Ovary (tissue), 9 donors: ENCODE measurements around the gene FGG. TPM values are rescaled to one million over a fixed set of nuclear protein-coding genes. Genes with fewer than 3 reads are reported as not detected.

Experiments
- DNase-seq, 5 donors: peaks; one replicate each; pipeline ENCODE4 v3.0.0-alpha.2; 2019 to 2020
- H3K27ac ChIP-seq, 2 donors: fragments of 200-600 bp; one replicate each; pipeline versions ENCODE4 v1.5.1 to v1.8.0; 2019 to 2022
- H3K27me3 ChIP-seq: fragments of 200-600 bp; one replicate; pipeline ENCODE4 v1.8.0; 2022
- H3K36me3 ChIP-seq: fragments of 200-600 bp; sonication (generic); one replicate; pipeline ENCODE4 v1.5.1; 2019
- H3K4me1 ChIP-seq: one replicate; pipeline ENCODE4 v1.8.1; 2013; ENCODE audit warnings: mild to moderate bottlenecking, moderate library complexity; ENCODE audit not compliant: insufficient read depth
- H3K4me3 ChIP-seq: fragments of 200-600 bp; sonication (generic); one replicate; pipeline ENCODE4 v1.5.1; 2017
- H3K9me3 ChIP-seq, 2 donors: fragments of 200-600 bp in 1 of 2; sonication (generic) in 1 of 2; one replicate each; pipeline versions ENCODE4 v1.5.1 to v1.8.1; 2013 to 2019; ENCODE audit warnings: mild to moderate bottlenecking in 1 of 2, moderate library complexity in 1 of 2
- CTCF ChIP-seq, 3 donors: fragments of 450-650 bp in 2 of 3; fragments of 200-600 bp in 1 of 3; IDR thresholded peaks; one replicate each; pipeline versions ENCODE4 v1.5.1 to v1.8.0; 2016 to 2022; ENCODE audit warnings: antibody characterized with exemption in 3 of 3, mild to moderate bottlenecking in 1 of 3
- EP300 ChIP-seq: sonication (generic); formaldehyde crosslinking; IDR thresholded peaks from one replicate; pipeline ENCODE4 v1.6.1; 2017; ENCODE audit warnings: antibody characterized with exemption
- POLR2A ChIP-seq: fragments of 450-650 bp; IDR thresholded peaks from one replicate; pipeline ENCODE4 v1.6.1; 2017; ENCODE audit warnings: antibody characterized with exemption, mild to moderate bottlenecking, moderate library complexity
- WGBS, 3 donors: extraction: QIAGEN DNeasy Blood & Tissue Kit in 1 of 3; methylation state at CpG; one replicate each; pipeline versions ENCODE4 v1.1.5 to v1.1.7; 2013 to 2017; 5-methylcytosine and 5-hydroxymethylcytosine counted together
- intact Hi-C, 4 donors: fragments of 100-400 bp; cut with DNase I; formaldehyde crosslinking; loops; one replicate each; pipeline versions ENCODE4 v1.11.0 to v1.15.1; 2022 to 2023
- polyA plus RNA-seq, 2 donors: library from polyadenylated mRNA; stranded (reverse); fragments of 200-250 nt in 1 of 2; fragments of 350-450 nt in 1 of 2; fragmentation: Illumina TruSeq in 1 of 2; extraction: RNeasy Lipid Tissue Mini Kit (QIAGEN cat#74804) in 1 of 2; gene quantifications; one replicate each; pipeline ENCODE4 v1.2.3, GENCODE V29; 2013 to 2014
- total RNA-seq, 7 donors: library from RNA; depleted of rRNA in 2 of 7; stranded (reverse); fragments of >200 nt in 2 of 7; fragmentation: NEBNext Ultra II Directional in 3 of 7; extraction: Animal tissue kit (Norgen Biotek cat#: 25700) in 3 of 7; gene quantifications; one replicate each; pipeline versions ENCODE4 v1.1.0 to v1.2.4, GENCODE V29; 2016 to 2023
- donor health status: DM: no; HTN: no; CAD: no; lungs with moderate emphysema.
- donor health status: DM: no; HTN: no; CAD: no.
- donor health status: Bipolar disorder and iron deficiency.
- donor health status: DM: yes; HTN: yes; CAD: no.
- donor health status: DM: no; HTN: no; CAD: no.
- donor health status: DM: yes; HTN: yes; CAD: no.

FGG gene
- total and polyA plus RNA-seq, 9 donors = 0.24 to 23.1 (median 1.8) TPM; not detected in 1

- intact Hi-C loops = no loop called here
- H3K4me3 ChIP-seq = no peak overlapping the region
- no peak for DNase-seq
- H3K27me3 ChIP-seq = no peaks in the 10 kb centered on the region
- TF ChIP-seq CTCF (IDR thresholded peaks at IDR 0.05) (no peak), EP300 (no peak), POLR2A (no peak)
- WGBS, 3 donors = 63 to 80% (median 79%) methylated on average over 2 of the region's 2 CpGs
- H3K9me3 ChIP-seq = no peaks in the 10 kb centered on the region
- H3K4me1 ChIP-seq = no peaks in the 10 kb centered on the region
- no peak overlapping the region for H3K27ac ChIP-seq
- H3K36me3 ChIP-seq = no peaks in the 10 kb centered on the region
Measured at GRCh38 chr4:154588198-154588597, 24.3 kb downstream of the FGG start.

GRCh38 chr4:154586296-154587033 lies 26.0 kb downstream of the FGG start:
- WGBS, 3 donors = 86 to 88% (median 87%) methylated on average over 13 of the region's 13 CpGs
- Histone ChIP-seq H3K36me3 (no peaks in the 10 kb centered on the region), H3K4me1 (no peaks in the 10 kb centered on the region), H3K4me3 (no peak overlapping the region), H3K27me3 (no peaks in the 10 kb centered on the region), H3K9me3 (no peaks in the 10 kb centered on the region), H3K27ac (no peak overlapping the region)
- intact Hi-C loops = no loop called here
- TF ChIP-seq CTCF (IDR thresholded peaks at IDR 0.05) (no peak), POLR2A (no peak), EP300 (no peak)
- no peak for DNase-seq

- H3K27me3 ChIP-seq = no peaks in the 10 kb centered on the region
- no peaks in the 10 kb centered on the region for H3K4me1 ChIP-seq
- H3K9me3 ChIP-seq = no peaks in the 10 kb centered on the region
- no peak for DNase-seq
- H3K36me3 ChIP-seq = no peaks in the 10 kb centered on the region
- 86 to 90% (median 86%) methylated on average over 10 of the region's 10 CpGs for WGBS, 3 donors
- no peak overlapping the region for H3K27ac ChIP-seq
- intact Hi-C loops = no loop called here
- no peak overlapping the region for H3K4me3 ChIP-seq
- no peak for TF ChIP-seq CTCF (IDR thresholded peaks at IDR 0.05)
- TF ChIP-seq EP300 = no peak
- TF ChIP-seq POLR2A = no peak
Measured at GRCh38 chr4:154585369-154586018, 27.0 kb downstream of the FGG start.

GRCh38 chr4:154584259-154584658 lies 28.2 kb downstream of the FGG start:
- no peak overlapping the region for H3K27ac ChIP-seq
- intact Hi-C loops = no loop called here
- WGBS, 3 donors = 84 to 90% (median 87%) methylated on average over 5 of the region's 5 CpGs
- H3K4me3 ChIP-seq = no peak overlapping the region
- no peaks in the 10 kb centered on the region for H3K27me3 ChIP-seq
- H3K36me3 ChIP-seq = no peaks in the 10 kb centered on the region
- TF ChIP-seq POLR2A = no peak
- TF ChIP-seq CTCF (IDR thresholded peaks at IDR 0.05) = no peak
- no peak for TF ChIP-seq EP300
- no peaks in the 10 kb centered on the region for H3K9me3 ChIP-seq
- DNase-seq = no peak
- no peaks in the 10 kb centered on the region for H3K4me1 ChIP-seq
